Measurements from ENCODE around the gene UBE2N.
"Not testable (repeated sequence)": the region's sequence is repeated elsewhere in the genome, so short reads cannot be mapped to it uniquely, and the experiment has no call there.

UBE2N gene

DNA sequence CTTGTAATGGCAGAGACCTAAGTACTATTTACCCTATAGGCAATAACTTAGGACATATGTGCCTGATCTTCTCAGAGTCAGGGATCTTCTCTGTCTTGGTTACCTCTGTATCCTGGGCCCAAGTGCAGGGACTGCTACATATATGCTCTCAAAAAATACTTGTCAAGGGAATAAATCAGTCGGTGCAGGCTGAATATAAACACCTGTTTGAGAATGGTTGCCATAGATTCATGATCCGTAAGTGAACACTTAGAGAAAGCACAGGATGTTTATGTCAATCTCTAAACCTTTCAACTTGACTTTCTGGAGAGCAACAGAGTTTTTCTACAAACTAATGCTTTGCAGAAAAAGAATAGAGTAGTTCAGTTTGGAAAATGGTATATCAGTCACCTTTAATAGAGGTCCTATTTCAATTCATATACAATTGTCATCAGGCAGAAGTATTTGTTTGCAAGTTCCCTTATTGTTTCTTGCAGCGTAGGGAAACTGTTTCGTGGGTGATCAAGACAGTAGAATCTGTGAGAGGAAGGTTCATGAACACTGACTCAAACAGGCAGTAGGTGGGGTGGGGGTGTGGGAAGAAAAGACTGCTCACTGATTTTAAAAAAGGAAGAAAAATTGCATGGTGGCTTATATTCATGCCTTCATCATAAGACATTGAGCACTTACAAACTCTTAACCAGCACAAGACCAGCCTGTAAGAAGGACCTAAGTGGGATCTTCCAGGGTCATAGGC is 6.0 kb upstream of the UBE2N start:
- peak in 1 of 58 donors; percentile 1 for DNase-seq

DNA sequence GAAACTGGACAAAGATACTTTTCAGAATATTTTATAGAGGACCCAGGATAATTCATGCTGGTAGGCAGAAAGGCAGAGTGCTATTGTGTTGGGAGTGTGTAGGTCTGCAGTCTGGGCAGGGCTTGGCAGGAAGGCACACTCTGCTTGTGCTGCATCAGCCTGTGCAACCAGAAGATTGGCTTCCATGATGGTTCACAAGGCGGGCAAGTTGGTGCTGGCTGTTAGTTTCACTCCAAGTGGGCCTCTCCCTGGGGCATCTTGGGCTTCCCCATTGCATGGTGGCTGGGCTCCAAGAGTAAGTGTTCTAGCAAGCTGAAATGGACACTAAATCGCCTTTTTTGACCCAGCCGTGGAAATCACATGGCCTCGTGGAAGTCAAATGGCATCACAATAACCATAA is 1.8 kb upstream of the UBE2N start:
- DNase-seq: no peak

DNA sequence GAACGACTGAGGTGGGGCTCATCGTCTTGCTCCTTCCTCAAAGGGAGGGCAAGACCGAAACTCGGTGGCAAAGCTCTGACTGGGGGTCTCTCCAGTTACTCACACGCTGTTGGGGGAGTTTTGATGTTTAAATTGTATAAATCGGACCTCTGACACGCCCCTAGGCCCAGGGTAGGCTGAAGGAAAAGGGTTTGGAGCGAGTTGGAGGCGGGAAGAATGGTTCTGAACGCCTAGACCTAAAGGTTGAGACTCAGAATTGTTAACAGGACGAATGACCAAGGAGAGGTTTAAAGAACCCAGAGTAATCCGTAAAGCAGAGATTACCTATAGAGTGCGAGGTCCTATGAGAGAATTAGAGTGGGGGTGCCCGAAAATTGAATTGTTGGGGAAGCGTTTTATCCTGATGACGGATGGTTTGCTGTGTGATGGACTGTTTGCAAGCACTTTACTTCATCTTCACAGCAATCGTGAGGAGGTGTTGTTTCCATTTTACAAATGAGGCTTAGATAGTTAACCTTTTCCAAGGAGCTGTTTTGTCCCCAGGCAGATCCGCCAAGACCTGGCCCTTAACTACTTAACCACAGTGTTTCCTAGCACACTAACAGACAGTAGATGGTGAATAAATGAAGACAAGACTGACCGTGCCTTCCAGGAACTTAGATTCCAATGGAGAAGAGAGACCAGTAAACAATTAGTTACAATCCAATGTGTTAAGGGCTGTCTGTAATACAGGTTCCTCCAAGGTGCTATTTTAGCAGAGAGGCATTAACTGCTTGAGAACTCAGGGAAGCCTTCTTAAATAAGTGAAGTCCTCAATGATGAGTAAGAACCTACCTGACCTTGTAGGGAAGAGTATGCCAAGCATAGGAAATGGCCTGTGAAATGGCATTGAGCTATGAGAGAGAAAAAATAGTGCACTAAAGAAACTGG is 929 bp upstream of the UBE2N start:
- DNase-seq: peak in 1 of 58 donors; percentile 18

- peak in 9 of 58 donors; percentile 19 to 60 (median 40) for DNase-seq
These were observed 598 bp downstream of the UBE2N start for GRCh38 chr12:93441081-93441616.

- DNase-seq: no peak
These were observed 1.5 kb downstream of the UBE2N start for GRCh38 chr12:93440043-93440835.

DNA sequence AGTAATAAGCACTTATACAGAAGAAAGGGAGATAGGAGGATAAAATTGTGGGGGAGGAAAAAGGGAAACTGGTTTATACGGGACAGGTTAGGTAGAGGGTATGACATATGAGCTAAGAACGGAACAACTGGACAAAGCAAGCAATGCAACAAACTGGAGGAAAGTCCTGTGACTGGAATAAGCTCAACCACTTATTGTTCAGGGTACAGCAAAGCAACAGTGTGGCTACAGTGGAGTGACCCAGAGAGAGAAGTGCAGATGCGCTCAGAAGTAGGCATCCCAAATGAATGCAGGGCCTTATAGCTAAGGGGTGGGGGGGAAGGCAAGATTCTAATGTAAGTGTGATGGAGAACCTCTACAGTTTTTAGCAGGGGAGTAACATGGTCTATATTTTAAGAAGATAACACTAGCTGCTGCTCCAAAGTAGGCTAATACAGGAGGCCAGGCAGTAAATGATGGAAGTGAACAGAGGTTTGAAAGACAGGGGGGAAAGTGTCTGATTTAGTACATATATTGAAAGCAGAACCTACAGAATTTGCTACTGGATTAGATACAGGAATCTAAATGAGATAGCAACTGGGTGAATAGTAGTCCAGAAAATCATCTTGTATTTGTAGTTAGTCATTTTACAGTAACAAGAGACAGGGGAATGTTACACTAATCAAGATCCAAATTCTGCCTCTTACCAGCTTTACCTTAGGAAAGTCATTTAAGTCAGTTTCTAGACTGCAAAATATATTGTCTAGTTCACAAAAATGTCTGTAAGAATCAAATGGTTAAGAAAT is 3.3 kb downstream of the UBE2N start:
- DNase-seq: no peak

- no peak for DNase-seq
These were observed 7.4 kb downstream of the UBE2N start for GRCh38 chr12:93434256-93434865.

- not testable (repeated sequence) for DNase-seq
These were observed 9.7 kb downstream of the UBE2N start for GRCh38 chr12:93432031-93432430.

- no peak for DNase-seq
These were observed 11.5 kb downstream of the UBE2N start for GRCh38 chr12:93430280-93430679.

DNA sequence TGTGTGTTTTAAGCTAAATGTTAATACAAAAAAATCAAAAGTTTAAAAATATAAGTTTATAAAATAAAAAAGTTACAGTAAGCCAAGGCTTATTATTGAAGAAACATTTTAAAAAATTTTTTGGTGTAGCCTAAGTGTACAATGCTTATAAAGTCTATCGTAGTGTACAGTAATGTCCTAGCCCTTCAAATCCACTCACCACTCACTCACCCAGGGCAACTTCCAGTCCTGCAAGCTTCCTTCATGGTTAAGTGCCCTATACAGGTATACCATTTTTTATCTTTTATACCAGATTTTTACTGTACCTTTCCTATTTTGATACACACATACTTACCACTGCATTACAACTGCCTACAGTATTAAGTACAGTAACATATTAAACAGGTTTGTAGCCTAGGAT is 11.9 kb downstream of the UBE2N start:
- no peak for DNase-seq

DNA sequence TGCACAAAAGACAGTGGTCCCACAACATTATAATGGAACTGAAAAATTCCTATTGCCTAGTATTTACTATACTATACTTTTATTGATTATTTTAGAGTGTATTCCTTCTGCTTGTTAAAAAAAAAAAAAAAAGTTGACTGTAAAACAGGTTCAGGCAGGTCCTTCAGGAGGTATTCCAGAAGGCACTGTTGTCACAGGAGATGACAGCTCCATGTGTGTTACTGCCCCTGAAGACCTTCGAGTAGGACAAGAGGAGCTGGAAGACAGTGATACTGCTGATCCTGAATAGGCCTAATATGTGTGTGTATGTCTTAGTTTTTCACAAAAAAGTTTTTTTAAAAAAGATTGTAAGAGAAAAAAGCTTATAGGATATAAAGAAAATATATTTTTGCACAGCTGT is 12.3 kb downstream of the UBE2N start:
- no peak for DNase-seq

GRCh38 chr12:93427779-93428564 is 13.8 kb downstream of the UBE2N start:
- DNase-seq: no peak

DNA sequence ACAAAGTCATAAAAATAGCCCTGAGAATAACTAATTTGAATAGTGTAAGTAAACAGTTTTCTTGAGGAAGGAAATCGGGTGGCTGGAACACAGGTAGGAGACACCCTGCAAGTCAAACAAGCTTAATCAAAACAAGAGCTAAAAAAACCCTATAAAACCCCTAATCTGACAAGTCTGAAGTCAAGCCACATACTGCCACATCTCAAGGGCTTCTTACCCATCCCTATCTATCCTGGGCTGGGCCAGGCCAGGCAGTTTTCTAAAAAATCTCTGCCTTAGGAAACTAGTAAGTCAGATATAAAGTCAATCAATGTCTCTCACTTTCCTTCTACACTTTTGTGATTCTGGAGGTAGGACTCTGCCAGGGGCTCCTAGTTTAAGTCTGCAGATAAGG is 15.3 kb downstream of the UBE2N start:
- no peak for DNase-seq

GRCh38 chr12:93425736-93426411 is 15.9 kb downstream of the UBE2N start:
- no peak for DNase-seq

- DNase-seq: no peak
These were observed 19.7 kb downstream of the UBE2N start for GRCh38 chr12:93422050-93422449.

- no peak for DNase-seq
These were observed 22.2 kb downstream of the UBE2N start for GRCh38 chr12:93419388-93420034.

GRCh38 chr12:93417967-93418480 is 23.7 kb downstream of the UBE2N start:
- DNase-seq: no peak
